ENCODE measurements around the gene SRSF2. TPM values are rescaled to one million over a fixed set of nuclear protein-coding genes. Genes with fewer than 3 reads are reported as not detected.
"Not testable (repeated sequence)": the region's sequence is repeated elsewhere in the genome, so short reads cannot be mapped to it uniquely, and the experiment has no call there.

Gene SRSF2
- total RNA-seq, 1 donor from 2014 or later = 275 TPM

GRCh38 chr17:76701471-76701967 lies 35.6 kb downstream of the SRSF2 start:
- H3K4me3 ChIP-seq (ENCODE audit: low read depth, low read length) = no peak overlapping the region
- DNase-seq (ENCODE audit: low read depth) = no peak
- no peak for TF ChIP-seq CTCF (conservative IDR thresholded peaks at IDR 0.05; ENCODE audit: low read depth, low read length)

GRCh38 chr17:76700617-76701470 lies 36.3 kb downstream of the SRSF2 start:
- no peak overlapping the region for H3K4me3 ChIP-seq (ENCODE audit: low read depth, low read length)
- no peak for TF ChIP-seq CTCF (conservative IDR thresholded peaks at IDR 0.05; ENCODE audit: low read depth, low read length)
- DNase-seq (ENCODE audit: low read depth) = no peak

- no peak for TF ChIP-seq CTCF (conservative IDR thresholded peaks at IDR 0.05; ENCODE audit: low read depth, low read length)
- DNase-seq (ENCODE audit: low read depth) = no peak
- no peak overlapping the region for H3K4me3 ChIP-seq (ENCODE audit: low read depth, low read length)
Measured at GRCh38 chr17:76700270-76700616, 36.9 kb downstream of the SRSF2 start.

GRCh38 chr17:76698466-76698977 lies 38.6 kb downstream of the SRSF2 start:
- not testable (repeated sequence) for DNase-seq (ENCODE audit: low read depth); H3K4me3 ChIP-seq (ENCODE audit: low read depth, low read length)

- no peak for DNase-seq (ENCODE audit: low read depth)
- TF ChIP-seq CTCF (conservative IDR thresholded peaks at IDR 0.05; ENCODE audit: low read depth, low read length) = no peak
- H3K4me3 ChIP-seq (ENCODE audit: low read depth, low read length) = no peak overlapping the region
Measured at GRCh38 chr17:76697702-76698465, 39.2 kb downstream of the SRSF2 start.

GRCh38 chr17:76696763-76697701 lies 40.1 kb downstream of the SRSF2 start:
- no peak overlapping the region for H3K4me3 ChIP-seq (ENCODE audit: low read depth, low read length)
- TF ChIP-seq CTCF (conservative IDR thresholded peaks at IDR 0.05; ENCODE audit: low read depth, low read length) = no peak
- DNase-seq (ENCODE audit: low read depth) = no peak

Data from epithelial cell of proximal tubule (primary cell).